Activated T-cell treated with anti-CD3 and anti-CD28 coated beads, Interleukin-2, amount 50 U/mL, for 4 hours (primary cell): Measurements from ENCODE around the gene ZCCHC7. TPM values are rescaled to one million over a fixed set of nuclear protein-coding genes. Genes with fewer than 3 reads are reported as not detected.

Experiments used
- ATAC-seq, 2 donors: fragments of 200-7000 bp; cut with Tn5 transposase; one replicate each; pipeline ENCODE4 v1.10.0; 2021
- DNase-seq: peaks from one replicate; pipeline ENCODE4 v3.0.0-alpha.2; 2020
- H3K27me3 Mint-ChIP-seq: one replicate; pipeline ENCODE4 v1.8.0; 2021; ENCODE audit warnings: low read depth, mixed read lengths
- H3K36me3 Mint-ChIP-seq: one replicate; pipeline ENCODE4 v1.8.0; 2022; ENCODE audit warnings: mixed read lengths; ENCODE audit not compliant: insufficient read depth
- H3K4me1 Mint-ChIP-seq: one replicate; pipeline ENCODE4 v1.8.0; 2021; ENCODE audit warnings: low read depth, mixed read lengths
- H3K4me3 Mint-ChIP-seq: one replicate; pipeline ENCODE4 v1.8.0; 2021; ENCODE audit warnings: mild to moderate bottlenecking, moderate library complexity, mixed read lengths
- H3K9me3 Mint-ChIP-seq: one replicate; pipeline ENCODE4 v1.8.0; 2021; ENCODE audit warnings: mixed read lengths
- total RNA-seq, 3 donors: library from RNA; stranded (reverse); gene quantifications; one replicate each; pipeline ENCODE4 v1.2.1, GENCODE V29; 2021

The ZCCHC7 gene
- total RNA-seq, 3 donors from 2014 or later: 23.6 to 25.6 (median 24.8) TPM

DNA sequence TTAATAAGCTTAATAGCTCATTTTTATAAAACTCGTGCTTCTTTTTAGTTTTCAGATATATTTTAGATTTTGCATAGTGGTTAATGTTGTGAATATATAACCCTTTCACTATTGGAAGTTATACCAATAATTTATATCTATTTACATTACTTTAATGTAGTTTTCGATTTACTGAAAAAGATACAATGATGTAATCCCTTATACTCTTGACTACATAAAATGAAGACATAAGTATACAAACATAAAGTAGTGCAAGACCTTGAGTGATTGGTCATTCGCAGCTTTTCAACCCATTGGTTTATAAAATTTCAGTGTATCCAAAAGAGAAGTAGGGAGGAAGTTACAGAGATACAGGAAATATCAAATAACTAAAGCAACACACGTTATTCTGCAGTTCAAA lies 217.8 kb downstream of the ZCCHC7 start:
- no peak for DNase-seq
- no peak for ATAC-seq
- no peak overlapping the region for H3K4me3 Mint-ChIP-seq
- no peaks in the 10 kb centered on the region for H3K4me1 Mint-ChIP-seq
- no peaks in the 10 kb centered on the region for H3K27me3 Mint-ChIP-seq
- H3K36me3 Mint-ChIP-seq: peaks cover under 1% of the 10 kb centered on the region
- H3K9me3 Mint-ChIP-seq: no peaks in the 10 kb centered on the region

DNA sequence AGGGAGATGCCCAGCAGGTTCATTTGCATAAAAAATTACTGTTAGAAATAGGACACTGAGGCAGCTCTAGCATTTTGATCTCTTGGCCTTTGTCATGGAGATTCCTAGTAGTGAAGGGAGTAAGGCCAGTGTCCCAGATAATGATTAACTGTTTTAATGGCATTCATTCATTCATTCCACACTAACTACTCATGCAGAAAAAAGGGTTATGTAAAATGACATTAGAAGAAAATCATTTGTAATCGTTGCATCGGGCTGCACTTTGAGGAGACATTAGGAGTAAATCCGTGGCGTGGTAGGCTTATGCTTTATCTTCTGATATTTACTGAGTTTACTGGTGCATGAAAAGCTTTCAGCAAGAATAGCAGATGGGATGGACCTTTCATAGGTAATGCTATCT lies 219.5 kb downstream of the ZCCHC7 start:
- DNase-seq: no peak
- Mint-ChIP-seq H3K4me3 (no peak overlapping the region), H3K4me1 (no peaks in the 10 kb centered on the region), H3K27me3 (no peaks in the 10 kb centered on the region), H3K9me3 (no peaks in the 10 kb centered on the region), H3K36me3 (peaks cover 8% of the 10 kb centered on the region)
- ATAC-seq: no peak

GRCh38 chr9:37340961-37341360 lies 220.6 kb downstream of the ZCCHC7 start:
- H3K36me3 Mint-ChIP-seq: peaks cover 11% of the 10 kb centered on the region

GRCh38 chr9:37341704-37342103 lies 221.3 kb downstream of the ZCCHC7 start:
- Mint-ChIP-seq H3K9me3 (no peaks in the 10 kb centered on the region), H3K4me1 (no peaks in the 10 kb centered on the region), H3K27me3 (no peaks in the 10 kb centered on the region), H3K36me3 (peaks cover 11% of the 10 kb centered on the region), H3K4me3 (no peak overlapping the region)
- ATAC-seq (no peak), DNase-seq (no peak)

More at GRCh38 chr9:37340961-37341360, 220.6 kb downstream of the ZCCHC7 start:
- ATAC-seq (no peak), DNase-seq (no peak)
- H3K9me3 Mint-ChIP-seq: no peaks in the 10 kb centered on the region
- no peak overlapping the region for H3K4me3 Mint-ChIP-seq
- no peaks in the 10 kb centered on the region for H3K27me3 Mint-ChIP-seq
- H3K4me1 Mint-ChIP-seq: no peaks in the 10 kb centered on the region

GRCh38 chr9:37342493-37342892 lies 222.1 kb downstream of the ZCCHC7 start:
- ATAC-seq (no peak), DNase-seq (no peak)
- Mint-ChIP-seq H3K4me3 (no peak overlapping the region), H3K4me1 (no peaks in the 10 kb centered on the region), H3K36me3 (peaks cover 15% of the 10 kb centered on the region), H3K9me3 (no peaks in the 10 kb centered on the region), H3K27me3 (no peaks in the 10 kb centered on the region)

- DNase-seq (no peak), ATAC-seq (no peak)
- Mint-ChIP-seq H3K36me3 (peaks cover 17% of the 10 kb centered on the region), H3K4me3 (no peak overlapping the region), H3K27me3 (no peaks in the 10 kb centered on the region), H3K4me1 (no peaks in the 10 kb centered on the region), H3K9me3 (no peaks in the 10 kb centered on the region)
Observed at GRCh38 chr9:37342895-37343294, 222.5 kb downstream of the ZCCHC7 start.

GRCh38 chr9:37343724-37344123 lies 223.3 kb downstream of the ZCCHC7 start:
- no peaks in the 10 kb centered on the region for H3K9me3 Mint-ChIP-seq
- H3K4me1 Mint-ChIP-seq: no peaks in the 10 kb centered on the region
- no peak for DNase-seq
- ATAC-seq: no peak
- H3K4me3 Mint-ChIP-seq: no peak overlapping the region
- H3K36me3 Mint-ChIP-seq: peaks cover 23% of the 10 kb centered on the region
- no peaks in the 10 kb centered on the region for H3K27me3 Mint-ChIP-seq

GRCh38 chr9:37345038-37345437 lies 224.7 kb downstream of the ZCCHC7 start:
- H3K27me3 Mint-ChIP-seq: no peaks in the 10 kb centered on the region
- H3K36me3 Mint-ChIP-seq: peaks cover 28% of the 10 kb centered on the region
- no peak overlapping the region for H3K4me3 Mint-ChIP-seq
- ATAC-seq (no peak), DNase-seq (no peak)
- no peaks in the 10 kb centered on the region for H3K4me1 Mint-ChIP-seq
- H3K9me3 Mint-ChIP-seq: no peaks in the 10 kb centered on the region

- Mint-ChIP-seq H3K27me3 (no peaks in the 10 kb centered on the region), H3K4me3 (no peak overlapping the region), H3K36me3 (peaks cover 43% of the 10 kb centered on the region), H3K4me1 (no peaks in the 10 kb centered on the region), H3K9me3 (no peaks in the 10 kb centered on the region)
- DNase-seq (no peak), ATAC-seq (no peak)
Observed at GRCh38 chr9:37348917-37349316, 228.5 kb downstream of the ZCCHC7 start.

- H3K4me3 Mint-ChIP-seq: no peak overlapping the region
- no peaks in the 10 kb centered on the region for H3K4me1 Mint-ChIP-seq
- H3K27me3 Mint-ChIP-seq: no peaks in the 10 kb centered on the region
- H3K9me3 Mint-ChIP-seq: no peaks in the 10 kb centered on the region
- peaks cover 42% of the 10 kb centered on the region for H3K36me3 Mint-ChIP-seq
- ATAC-seq (no peak), DNase-seq (no peak)
Observed at GRCh38 chr9:37350486-37351190, 230.3 kb downstream of the ZCCHC7 start.

DNA sequence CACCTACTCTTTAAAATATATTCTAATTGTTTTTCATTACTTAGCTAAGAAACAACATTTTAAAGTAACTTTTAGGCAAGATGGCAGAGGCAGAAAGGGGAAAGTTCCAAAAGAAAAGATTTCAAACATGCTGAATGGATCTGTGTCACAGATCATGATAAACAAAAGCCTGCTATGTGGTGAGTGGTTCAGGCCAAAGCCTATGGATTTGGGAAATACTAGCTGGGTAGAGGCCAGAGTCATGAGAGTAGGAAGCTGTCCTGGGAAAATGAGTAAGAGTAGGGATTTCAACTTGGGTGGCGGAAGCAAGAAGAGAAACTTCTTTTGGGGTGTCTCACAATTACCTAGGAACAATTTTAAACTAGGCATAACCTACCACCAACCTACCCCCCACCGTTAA lies 233.4 kb downstream of the ZCCHC7 start:
- H3K27me3 Mint-ChIP-seq: no peaks in the 10 kb centered on the region
- peaks cover 42% of the 10 kb centered on the region for H3K36me3 Mint-ChIP-seq

DNA sequence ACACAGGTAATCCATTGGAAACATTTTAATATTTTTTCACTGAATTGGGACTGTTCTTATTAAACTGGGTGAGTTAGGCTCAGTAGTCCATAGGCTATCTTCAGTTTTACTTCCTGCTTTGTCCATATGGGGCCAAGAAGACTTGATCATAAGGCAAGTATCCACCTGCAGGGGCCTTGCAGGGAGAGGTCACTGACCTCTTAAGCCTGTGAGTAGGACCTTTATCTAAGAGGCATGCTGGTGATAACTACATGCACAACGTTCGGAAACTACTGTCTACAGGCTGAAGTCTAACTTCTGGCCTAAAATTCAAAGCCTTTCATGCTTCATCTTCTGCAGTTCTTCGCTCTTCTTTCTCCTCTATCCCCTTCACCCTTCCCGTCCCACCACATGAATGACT lies 242.1 kb downstream of the ZCCHC7 start:
- Mint-ChIP-seq H3K9me3 (no peaks in the 10 kb centered on the region), H3K4me3 (no peak overlapping the region), H3K4me1 (no peaks in the 10 kb centered on the region), H3K27me3 (no peaks in the 10 kb centered on the region), H3K36me3 (peaks cover 5% of the 10 kb centered on the region)
- DNase-seq (no peak), ATAC-seq (no peak)

More for the DNA sequence above, 233.4 kb downstream of the ZCCHC7 start:
- ATAC-seq (no peak), DNase-seq (no peak)
- no peak overlapping the region for H3K4me3 Mint-ChIP-seq
- no peaks in the 10 kb centered on the region for H3K4me1 Mint-ChIP-seq
- H3K9me3 Mint-ChIP-seq: no peaks in the 10 kb centered on the region

- no peak overlapping the region for H3K4me3 Mint-ChIP-seq
- ATAC-seq: no peak
- no peaks in the 10 kb centered on the region for H3K27me3 Mint-ChIP-seq
- no peak for DNase-seq
- H3K9me3 Mint-ChIP-seq: no peaks in the 10 kb centered on the region
- no peaks in the 10 kb centered on the region for H3K4me1 Mint-ChIP-seq
- peaks cover 5% of the 10 kb centered on the region for H3K36me3 Mint-ChIP-seq
Observed at GRCh38 chr9:37363124-37363523, 242.8 kb downstream of the ZCCHC7 start.

GRCh38 chr9:37364136-37364535 lies 243.8 kb downstream of the ZCCHC7 start:
- H3K36me3 Mint-ChIP-seq: peaks cover 5% of the 10 kb centered on the region
- no peaks in the 10 kb centered on the region for H3K27me3 Mint-ChIP-seq
- no peak overlapping the region for H3K4me3 Mint-ChIP-seq
- no peak for ATAC-seq
- no peaks in the 10 kb centered on the region for H3K4me1 Mint-ChIP-seq
- no peaks in the 10 kb centered on the region for H3K9me3 Mint-ChIP-seq
- no peak for DNase-seq

- ATAC-seq: peak; percentile 57 to 58
Observed at GRCh38 chr9:37364751-37365360, 244.5 kb downstream of the ZCCHC7 start.

More at GRCh38 chr9:37364751-37365360, 244.5 kb downstream of the ZCCHC7 start:
- Mint-ChIP-seq H3K36me3 (peaks cover 2% of the 10 kb centered on the region), H3K9me3 (no peaks in the 10 kb centered on the region), H3K4me3 (no peak overlapping the region), H3K27me3 (no peaks in the 10 kb centered on the region), H3K4me1 (peaks cover 3% of the 10 kb centered on the region)
- DNase-seq: no peak
